HG02938 (cell line): ENCODE measurements around the gene PGM5.
"Not testable (repeated sequence)": the region's sequence is repeated elsewhere in the genome, so short reads cannot be mapped to it uniquely, and the experiment has no call there.

Experiments used
- ATAC-seq: cut with Tn5 transposase; IDR thresholded peaks from one replicate; pipeline ENCODE4 v1.9.1; 2021; ENCODE audit warnings: mild to moderate bottlenecking, moderate library complexity; ENCODE audit not compliant: unreplicated experiment

Gene PGM5

DNA sequence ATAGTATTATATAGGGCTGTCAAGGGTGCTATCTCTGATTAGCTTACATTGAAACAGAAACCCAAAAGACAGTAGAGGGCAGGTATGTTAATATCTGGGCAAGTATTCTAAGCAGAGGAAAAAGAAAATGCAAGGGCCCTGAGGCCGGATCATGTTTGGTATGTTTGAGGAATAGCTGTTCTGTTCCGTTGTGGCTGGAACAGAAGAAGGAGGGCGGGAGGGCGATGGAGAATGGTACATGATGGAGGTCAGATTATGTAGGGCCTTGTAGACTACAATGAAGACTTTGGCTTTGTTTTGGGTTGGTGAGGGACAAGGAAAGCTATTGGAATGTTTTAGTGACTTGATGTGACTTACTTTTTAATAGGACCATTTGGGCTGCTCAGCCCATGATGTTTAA lies 19.4 kb downstream of the PGM5 start:
- ATAC-seq, result not testable (repeated sequence)

DNA sequence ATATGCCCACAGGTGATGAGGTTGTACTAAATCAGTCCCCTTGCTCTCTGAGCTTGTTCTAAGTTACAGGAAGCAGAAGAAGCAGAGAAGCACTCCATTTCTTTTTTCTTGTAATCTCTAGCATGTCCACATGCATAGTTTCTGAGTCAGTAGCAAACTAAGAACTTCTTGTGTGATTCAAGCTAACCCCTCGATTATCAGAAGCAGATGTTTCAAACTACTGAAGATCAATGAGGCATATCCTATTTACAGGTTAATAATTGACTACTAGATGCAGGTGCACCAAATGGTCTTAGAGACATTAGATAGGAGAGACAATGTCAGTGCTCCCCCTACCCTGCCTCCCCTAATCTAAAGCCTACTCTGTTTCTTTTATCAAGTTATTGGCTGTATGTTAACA lies 21.3 kb downstream of the PGM5 start:
- peak; percentile 92 for ATAC-seq

DNA sequence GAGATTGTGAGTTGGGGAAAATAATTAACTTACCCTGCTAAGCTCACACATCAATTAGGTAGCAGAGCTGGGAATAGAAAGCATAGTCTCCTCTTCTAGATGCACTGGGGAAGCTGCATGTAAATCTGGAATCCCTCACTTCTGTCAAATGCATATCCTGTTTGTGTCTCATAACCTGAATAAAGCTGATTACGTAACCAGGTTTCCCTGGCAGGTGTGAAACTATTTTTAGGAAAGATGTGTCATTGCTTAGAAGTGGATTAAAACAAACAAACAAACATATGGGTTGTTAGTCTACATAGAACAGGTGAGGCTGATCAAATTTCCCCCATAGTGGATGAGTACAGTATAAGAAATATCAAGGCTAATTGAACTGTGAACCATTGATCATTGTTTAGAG lies 27.5 kb downstream of the PGM5 start:
- not testable (repeated sequence) for ATAC-seq

DNA sequence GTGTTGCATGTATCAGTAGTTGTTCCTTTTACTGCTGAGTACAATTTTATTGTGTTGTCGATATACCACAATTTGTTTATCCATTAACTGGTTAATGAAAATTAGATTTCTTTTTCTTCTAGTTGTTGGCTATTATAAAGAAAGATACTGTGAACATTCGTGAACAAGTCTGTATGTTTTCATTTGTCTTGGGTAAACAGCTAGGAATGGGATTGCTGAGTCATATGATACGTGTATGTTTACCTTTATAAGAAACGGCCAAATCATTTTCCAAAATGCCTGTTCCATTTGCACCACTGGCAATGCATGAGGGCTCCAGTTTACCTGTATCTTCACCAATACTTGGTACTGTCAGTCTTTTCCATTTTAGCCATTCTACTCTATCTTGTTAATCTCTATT lies 33.1 kb downstream of the PGM5 start:
- ATAC-seq, result not testable (repeated sequence)

DNA sequence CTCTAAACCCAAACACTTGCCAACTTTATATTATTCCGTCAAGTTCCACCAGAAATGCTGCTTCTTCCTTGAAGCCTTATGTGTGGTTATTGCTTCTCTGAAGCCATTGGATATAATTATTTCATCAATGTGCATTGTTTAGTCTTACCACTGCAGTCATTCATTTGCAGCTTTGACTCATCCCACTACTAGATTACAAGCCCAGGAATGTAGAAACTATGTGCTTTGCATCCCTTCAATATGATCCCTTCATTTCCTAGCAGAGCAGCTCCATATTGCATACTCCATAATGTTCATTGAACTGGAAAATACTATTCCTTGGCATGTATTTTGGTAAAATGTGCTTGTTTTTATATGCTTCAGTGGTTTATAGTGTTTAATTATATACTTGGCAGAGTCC lies 34.3 kb downstream of the PGM5 start:
- not testable (repeated sequence) for ATAC-seq

DNA sequence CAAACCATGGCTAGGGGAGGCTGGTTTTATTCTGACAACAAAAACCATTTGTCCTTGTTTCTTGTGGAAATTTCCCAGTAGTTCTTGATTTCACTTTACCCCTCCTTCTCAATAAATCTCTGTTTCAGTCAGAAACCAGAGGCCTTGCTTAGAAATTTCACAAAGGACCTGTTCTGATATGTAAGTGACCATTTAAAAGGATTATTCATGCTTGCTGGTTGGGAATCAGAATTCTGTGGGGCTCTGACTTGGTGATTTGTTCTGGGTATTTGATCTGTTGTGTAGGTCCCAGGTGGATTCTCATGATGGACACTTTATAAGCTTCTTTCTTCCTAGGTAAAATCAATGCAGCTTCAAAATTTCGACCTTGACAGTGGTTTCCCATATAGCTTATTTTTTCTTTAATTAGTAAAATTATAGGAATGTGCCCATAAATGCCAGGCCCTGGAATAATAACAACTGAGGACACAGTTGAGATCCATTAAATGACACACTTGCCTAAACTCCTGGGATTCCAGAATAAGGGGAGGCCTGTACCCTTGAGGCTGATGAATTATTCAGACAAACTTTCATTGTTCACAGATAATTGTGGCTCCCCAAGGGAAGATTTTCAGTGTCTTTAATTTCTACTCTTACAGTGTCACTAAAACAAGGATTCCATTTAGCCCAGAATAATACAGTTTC lies 40.1 kb downstream of the PGM5 start:
- ATAC-seq, result not testable (repeated sequence)

DNA sequence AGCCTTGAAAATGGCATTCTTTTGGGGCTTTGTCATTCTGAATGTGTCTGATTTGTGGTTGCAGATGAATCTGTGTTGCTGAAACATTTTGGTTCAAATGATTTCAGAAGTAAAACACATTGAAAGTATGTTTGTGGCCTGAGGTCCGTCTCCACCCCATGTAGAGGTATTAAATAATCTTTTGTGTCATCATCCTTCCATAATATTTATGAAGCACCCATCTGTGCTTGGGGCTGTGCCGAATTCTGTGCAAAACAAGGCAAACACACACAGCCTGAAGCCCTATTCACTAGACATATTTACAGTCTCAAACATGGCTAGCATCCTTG lies 40.6 kb downstream of the PGM5 start:
- not testable (repeated sequence) for ATAC-seq

DNA sequence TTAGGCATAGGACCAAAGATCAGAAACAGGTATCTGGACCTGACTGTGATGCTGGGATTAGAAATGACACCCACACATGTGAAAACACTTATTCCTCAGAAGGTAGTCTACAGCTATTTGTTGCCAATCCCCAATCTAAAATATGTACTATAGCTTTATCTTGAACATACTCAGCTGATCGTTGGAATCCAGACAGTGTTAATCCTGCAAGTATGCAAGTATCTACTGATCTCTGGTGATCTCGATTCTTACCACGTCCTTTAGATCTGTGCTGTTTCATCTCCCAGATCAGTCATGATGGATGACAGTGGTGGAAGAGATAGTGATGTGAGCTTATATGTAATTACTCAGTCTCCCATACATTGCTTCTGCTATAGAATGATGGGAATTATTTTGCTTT lies 41.4 kb downstream of the PGM5 start:
- ATAC-seq, result not testable (repeated sequence)

DNA sequence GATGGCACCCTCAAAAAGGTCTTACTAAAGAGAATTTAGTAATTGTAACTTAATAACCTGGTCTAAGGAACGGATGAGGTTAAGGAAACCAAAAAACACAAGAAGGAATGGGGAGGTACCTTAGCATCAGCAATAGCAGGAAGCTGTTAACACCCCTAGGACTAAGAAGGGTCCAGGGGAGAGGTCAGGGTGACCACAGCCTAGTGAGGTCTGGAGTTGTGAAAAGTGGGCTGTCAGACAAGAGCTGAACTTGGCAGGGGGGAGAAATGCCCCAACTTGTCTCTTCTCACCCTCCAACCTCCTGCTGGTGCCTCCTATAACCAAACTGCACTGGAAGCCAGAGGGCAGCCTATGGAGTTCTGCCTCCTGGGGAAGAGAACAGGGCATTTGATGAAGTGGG lies 41.9 kb downstream of the PGM5 start:
- ATAC-seq, result not testable (repeated sequence)

DNA sequence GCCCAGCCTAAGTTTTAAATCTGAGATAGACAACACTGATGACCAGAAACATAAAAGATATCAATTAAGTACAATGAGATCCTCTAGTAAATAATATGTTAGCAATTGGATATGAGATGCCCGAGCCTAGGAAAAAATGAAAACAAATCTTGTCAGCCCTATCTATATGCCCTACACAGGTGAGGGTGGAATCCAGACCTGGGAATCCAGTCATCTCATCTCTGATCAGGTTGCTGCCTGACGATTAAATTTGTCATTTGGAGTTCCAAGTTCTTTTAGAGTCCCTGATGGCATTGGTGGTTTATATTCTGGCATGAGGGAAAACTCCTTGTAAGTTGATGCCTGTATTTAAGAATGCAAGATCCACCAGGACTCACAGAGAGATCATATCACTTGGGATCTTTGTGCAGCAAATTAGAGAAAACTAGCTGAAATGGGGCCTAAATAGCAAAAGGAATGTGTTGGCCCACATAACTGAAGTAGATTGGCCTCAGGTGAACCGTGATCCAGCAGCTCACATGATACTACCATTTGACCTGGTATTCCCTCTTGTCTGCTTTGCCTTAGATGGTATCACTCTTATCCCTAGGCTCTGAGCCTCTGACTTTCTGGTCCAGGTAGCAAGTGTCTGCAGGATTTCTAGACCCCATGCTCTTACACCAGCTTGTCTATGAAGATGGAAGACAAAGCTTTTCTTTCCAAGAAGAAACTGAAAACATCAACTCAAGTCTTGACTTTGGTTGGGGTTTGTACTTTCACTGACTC lies 48.2 kb downstream of the PGM5 start:
- not testable (repeated sequence) for ATAC-seq

DNA sequence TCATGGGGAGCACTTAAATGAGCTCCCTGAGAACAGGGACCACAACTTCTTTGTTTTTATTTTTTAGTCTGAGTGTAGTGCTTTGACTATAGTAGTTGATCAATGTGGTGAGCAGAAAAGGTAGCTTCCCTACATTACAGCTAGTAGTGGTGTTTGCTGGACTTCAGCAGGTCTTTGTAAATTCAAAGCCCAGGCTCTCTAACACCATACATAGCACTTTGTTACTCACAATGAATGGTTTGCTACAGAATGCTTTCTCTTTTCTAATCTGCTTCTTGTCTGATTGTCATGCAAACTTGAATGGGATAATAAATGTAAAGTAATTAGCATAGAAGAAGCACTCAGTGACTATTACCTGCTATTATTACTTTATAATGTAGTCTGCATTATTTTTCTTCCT lies 55.5 kb downstream of the PGM5 start:
- not testable (repeated sequence) for ATAC-seq

DNA sequence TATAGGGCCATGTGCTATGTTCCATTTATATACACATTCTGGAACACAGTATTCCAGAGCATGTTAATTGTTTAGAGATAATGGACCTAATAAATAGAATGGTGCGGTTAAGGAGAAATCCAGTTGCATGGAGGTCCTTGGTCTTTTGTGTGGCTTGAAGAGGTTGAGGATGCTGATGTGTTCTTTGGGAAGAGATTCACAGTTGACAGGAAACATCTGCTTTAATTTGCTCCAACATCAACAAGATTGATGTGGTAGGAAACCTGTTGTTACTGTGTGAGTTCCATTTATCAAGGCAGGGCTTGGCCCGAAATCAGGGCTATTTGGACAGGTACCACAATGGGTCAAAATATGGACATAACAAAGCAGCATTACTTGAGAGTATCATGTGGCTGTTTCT lies 56.3 kb downstream of the PGM5 start:
- ATAC-seq, result not testable (repeated sequence)

DNA sequence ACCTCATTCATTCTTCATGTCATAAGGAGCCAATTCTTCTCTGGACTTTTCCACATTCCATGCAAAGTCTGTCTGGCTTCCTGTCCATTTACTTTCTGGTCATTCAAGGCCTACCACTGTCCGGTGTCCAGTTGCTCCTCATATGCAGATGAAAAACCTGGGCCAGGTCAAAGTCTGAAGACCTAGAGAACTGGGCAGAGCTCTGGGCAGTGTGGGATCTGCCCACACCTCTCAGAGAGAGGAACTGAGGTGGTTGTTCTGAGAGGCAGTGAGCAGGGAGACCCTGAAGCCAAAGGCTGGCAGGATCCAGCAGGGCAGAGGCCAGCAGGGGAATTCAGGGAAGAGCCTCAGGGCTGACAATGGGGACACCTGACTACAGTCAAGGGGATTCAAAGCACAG lies 58.7 kb downstream of the PGM5 start:
- not testable (repeated sequence) for ATAC-seq

DNA sequence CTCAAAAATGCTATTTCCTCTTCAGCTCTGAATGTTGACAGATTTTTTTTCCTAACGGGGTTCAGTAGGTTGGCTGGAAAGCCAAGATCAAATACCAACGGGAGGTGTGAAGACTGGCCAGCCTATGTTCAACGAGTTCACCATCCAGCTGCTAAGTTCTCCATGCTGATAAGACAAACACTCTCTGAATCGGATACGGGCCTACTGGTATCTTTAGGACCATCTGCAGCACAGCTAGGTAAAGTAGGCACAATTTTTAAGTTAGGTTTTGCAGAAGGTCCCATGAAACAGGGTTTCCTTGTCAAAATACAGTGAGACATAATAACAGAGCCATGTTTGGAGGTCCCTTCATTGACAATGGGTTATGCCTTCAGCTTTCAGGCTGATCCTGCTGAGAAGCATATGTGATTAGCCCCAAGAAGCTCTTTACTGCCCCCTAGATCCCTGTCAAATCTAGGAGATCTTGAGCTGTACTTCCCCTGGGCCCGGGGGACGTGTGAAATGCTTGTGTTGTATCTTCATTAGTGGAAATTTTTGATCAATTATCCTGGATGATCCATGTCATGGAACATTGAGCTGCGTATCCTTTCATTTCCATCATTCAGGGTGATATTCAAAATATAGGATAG lies 60.6 kb downstream of the PGM5 start:
- ATAC-seq, result no peak

DNA sequence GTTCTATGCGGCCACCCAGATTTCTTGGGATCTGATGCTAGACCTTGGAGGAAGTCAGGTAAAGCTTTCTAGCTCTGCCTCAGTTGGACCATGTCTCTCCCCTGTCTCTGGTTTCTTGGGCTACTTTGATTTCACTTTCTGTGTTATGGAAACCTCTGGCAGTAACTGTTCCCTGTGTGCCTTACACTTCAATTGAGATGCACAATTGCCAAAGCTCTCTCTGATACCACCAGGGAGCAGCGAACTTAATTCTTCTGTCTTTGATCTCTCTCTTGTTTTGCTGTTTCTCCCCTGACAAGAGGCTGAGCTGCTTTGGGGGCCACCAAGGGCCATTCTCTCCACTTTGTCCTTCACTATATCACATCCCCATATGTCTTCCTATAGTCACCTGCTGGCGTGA lies 61.4 kb downstream of the PGM5 start:
- ATAC-seq, result no peak

DNA sequence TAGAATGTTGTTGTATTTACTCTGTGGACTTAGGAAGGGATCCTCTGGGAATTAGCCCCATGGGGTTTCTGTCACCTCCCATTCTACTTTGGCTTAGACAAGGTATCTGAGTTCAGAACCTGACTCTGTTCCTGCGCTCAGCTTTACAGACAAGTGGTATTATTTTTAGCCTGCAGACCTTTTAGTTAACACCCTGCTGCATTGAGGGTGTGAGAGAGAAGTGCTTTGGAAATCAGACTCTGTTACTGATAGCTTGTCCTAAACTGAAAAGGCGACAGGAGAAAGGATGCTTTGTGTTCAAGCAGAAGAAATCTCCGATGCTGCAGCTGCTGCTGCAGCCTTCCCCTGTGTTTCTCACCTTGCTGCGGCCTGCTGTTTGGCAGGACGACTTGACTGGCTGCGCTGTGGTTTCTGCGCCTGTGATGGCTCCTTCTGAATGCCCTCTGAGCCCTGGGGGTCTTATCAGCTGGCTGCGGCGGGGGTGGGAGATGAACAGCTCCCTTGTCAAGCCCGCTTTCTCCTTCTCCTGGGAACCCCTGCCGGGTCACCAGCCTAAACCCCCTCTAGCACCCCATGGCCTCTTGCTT lies 61.9 kb downstream of the PGM5 start:
- ATAC-seq, result no peak

DNA sequence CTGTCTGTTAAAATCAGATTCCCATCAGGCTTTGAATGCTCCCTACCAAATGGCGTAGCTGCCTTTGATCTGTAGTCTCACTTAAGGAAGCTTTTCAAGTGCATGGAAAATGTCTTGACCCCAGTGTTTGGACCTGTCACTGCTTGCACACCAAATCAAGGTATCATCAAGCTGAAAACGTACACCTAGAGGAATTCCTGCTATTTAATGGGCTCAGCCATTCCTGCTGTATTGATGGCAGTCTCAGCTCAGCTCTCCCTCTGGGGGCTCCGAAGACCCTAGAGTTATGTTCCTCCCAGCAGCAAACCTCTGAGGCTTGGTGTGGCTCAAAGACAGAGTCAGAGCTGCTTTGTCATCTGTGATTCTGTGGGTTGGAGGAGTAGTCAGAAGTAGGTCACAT lies 63.5 kb downstream of the PGM5 start:
- no peak for ATAC-seq

DNA sequence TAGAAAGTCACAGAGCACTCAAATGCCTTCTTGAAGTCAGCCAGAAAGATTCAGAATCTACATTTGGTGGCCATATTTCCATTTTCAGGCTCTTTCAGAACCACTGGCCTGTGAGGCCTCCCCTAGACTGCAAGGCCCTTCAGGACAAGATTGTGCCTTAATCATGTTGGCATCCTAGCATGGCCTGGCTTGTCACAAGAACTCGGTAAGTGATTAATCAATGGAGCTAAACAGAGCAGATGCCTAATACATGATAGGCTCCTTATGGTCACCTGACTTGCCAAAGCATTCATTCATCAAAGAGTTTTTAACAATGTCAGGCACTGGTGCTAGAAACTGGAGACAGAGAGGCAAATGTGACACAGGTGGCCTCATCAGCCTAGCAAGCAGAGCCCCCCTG lies 70.3 kb downstream of the PGM5 start:
- ATAC-seq, result no peak

DNA sequence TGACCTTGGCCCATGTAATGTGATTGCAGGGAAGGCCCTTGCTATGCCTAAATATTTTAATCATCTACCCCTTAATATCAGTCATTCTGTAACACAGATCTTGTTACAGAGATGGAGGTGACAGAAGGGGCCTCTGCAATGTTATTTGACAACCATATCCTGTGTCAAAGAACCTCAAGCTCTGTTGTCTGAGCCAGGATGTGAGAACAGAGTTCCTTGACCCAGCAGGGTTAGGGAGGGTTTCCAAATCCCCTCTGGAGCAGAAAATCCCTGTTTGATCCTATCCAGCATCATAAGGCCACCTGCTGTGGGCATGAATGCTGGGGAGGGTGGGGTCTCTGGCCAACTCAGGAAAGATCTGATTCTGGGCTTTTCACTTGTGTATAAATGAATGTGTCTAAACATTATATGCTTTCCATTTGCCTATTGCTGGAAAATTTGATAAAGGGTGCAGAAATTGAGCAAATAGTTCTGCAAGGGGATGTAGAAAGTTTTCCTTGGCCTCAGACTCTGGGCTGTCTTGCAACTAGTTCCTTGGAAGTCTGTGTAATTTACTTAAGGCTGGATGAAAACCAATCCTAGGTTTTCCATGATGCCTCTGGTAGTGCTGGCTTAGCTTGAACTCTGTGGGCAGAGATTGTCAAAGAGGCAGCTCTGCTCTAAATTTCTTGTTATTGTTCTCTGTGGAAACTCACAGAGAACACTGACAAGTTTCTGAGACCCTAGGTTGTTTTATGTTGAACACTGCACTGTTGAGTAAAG lies 71.0 kb downstream of the PGM5 start:
- no peak for ATAC-seq

DNA sequence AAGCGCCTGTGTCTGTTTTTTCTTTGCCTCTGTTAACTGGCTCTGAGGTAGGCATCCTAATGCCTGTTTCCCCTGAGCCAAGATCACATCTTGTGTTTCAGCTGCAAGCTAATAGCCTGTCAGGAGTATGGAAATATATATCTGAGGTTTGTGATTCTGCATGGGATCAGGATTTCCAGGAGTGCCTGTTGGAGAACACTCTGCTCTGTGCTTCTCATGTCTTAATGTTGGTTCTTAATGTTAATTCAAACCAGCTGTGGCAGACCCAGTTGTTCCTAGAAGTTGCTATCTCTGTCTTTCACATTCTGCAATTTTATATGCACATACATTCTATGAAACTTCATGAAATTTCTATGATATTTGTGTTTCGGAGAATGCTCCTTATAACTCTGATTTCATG lies 72.1 kb downstream of the PGM5 start:
- no peak for ATAC-seq

DNA sequence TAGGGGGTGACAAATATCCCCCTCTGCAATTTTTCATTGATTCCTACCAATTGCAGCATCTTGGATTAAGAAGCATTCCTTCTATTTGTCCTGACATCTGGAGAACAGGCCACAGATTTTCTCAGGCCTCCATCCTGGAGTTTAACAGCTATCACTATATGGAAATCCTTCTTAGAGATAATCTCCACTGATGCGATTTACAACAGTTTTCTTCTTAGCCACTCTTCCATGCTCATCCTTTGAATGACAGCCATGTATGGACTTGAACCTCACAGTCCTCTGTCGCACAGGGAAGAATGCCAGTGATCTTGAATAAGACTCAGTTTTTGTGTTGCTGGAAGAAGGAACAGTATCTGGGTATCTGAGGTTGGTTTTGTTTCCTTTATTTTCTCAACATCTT lies 73.2 kb downstream of the PGM5 start:
- ATAC-seq, result no peak
